NCI-H446 (cell line): Measurements from ENCODE around the gene SMPDL3B.

Experiments
- DNase-seq, 2 experiments: peaks; one replicate each; lab custom pipeline; 2025; lab: John Stamatoyannopoulos, UW

SMPDL3B gene, protein sequence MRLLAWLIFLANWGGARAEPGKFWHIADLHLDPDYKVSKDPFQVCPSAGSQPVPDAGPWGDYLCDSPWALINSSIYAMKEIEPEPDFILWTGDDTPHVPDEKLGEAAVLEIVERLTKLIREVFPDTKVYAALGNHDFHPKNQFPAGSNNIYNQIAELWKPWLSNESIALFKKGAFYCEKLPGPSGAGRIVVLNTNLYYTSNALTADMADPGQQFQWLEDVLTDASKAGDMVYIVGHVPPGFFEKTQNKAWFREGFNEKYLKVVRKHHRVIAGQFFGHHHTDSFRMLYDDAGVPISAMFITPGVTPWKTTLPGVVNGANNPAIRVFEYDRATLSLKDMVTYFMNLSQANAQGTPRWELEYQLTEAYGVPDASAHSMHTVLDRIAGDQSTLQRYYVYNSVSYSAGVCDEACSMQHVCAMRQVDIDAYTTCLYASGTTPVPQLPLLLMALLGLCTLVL

GRCh38 chr1:27934818-27935549 lies at the start of gene SMPDL3B:
Gene SMPDL3B, plus strand, starts transcription at chr1:27935000. Its CDS starts 184 bp downstream, at chr1:27935184.
- peak in 1 of 2 experiments; percentile 30 for DNase-seq

DNA sequence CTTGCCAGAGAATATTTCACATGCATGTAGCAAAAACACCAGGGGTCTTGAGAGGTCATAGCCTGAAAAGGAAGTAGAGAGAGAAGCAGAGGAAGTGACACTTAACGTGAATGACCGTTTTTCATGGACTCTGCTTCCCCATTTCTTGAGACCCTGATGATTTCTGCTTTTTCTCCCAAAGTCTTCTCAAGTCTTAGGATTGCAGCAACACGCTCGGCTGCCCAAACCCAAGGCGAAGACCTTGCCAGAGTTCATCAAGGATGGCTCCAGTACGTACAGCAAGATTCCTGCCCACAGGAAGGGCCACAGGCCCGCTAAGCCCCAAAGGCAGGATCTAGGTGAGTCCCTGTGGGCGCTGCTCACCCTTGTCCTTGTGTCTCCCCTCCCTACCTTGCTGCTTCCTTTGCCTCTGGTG lies 49.7 kb upstream of the SMPDL3B start:
- no peak for DNase-seq

DNA sequence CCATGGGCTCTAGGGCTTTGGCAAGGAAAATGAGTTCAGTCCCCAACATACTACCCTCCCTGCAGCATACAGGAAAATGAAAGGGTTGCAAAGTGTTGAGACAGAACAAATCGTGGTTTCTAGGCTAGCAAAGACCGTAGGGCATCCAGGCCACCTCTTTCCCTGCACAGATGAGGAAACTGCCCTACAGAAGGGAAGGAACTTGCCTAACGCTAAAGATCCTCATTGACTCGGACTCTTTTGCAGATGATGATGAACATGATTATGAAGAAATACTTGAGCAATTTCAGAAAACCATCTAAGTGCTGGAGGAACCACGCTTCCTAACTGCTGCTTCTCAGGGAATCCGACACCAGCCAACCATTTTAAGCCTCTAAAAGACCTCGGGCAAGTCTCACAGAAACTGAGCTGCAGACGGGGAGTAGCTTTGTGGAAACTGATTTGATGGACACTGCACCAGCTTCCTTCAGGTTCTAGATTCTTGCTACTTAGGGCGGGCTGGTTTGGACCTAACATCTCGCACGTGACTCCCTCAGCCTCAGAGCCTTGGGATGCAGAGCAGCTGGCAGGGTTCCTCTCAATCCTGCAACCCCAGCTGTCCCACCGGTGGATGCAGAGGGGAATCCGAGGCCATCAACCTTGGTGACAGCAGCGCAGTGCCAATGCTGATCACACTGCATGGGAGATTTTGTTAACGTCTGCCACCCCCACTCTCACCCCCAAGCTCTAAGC lies 49.0 kb upstream of the SMPDL3B start:
- DNase-seq = no peak

DNA sequence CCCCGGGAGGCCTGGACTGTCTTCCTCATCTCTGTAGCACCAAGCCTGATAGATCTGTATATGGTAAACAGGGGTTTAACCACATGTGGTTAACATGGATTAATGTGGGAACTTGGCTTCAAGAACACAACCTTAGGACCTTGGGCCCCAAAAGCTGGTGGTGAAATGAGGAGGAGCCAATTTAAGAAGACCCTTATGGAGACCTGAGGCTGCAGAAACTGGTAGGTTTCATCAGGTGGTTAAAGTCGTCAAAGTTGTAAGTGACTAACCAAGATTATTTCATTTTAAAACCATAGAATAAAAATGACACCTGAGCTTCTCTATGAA lies 48.5 kb upstream of the SMPDL3B start:
- DNase-seq = no peak

- no peak for DNase-seq
Measured at GRCh38 chr1:27886744-27887143, 48.1 kb upstream of the SMPDL3B start.

DNA sequence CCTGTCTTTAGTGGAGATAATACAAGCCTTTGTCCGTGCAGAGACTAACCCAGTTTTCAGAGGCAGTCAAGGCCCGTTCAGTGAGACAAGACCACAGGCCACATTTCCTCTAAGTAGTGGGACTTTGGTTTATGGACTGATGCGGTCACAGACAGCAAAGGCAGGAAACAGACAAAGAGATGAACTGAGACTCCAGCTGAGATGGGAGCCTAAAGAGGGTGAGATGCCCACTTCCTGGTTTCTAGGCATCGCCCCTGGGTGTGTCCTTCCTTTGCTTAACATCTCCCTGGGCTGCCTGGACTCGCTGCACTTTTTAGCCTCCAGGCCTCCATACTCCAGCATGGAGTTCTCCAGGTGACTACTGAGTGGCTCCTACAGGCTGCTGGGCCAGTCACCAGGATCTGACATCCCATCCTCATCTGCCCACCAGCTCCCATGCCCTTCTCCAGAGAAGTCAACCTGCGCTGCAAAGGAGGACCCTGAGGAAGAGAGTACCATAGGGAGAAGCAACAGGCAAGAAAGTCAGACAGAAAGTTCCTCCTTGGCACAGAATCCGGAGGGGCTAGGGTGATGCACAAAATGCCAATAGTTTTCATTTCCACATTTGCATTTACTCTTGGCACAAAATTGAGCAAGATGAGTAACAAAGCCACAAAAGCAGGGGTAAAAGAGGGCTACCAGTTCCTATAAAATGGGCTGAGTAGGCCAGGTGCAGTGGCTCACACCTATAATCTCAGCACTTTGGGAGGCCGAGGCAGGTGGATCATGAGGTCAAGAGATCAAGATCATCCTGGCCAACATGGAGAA lies 47.4 kb upstream of the SMPDL3B start:
- no peak for DNase-seq

GRCh38 chr1:27889506-27889905 lies 45.3 kb upstream of the SMPDL3B start:
- DNase-seq = no peak

DNA sequence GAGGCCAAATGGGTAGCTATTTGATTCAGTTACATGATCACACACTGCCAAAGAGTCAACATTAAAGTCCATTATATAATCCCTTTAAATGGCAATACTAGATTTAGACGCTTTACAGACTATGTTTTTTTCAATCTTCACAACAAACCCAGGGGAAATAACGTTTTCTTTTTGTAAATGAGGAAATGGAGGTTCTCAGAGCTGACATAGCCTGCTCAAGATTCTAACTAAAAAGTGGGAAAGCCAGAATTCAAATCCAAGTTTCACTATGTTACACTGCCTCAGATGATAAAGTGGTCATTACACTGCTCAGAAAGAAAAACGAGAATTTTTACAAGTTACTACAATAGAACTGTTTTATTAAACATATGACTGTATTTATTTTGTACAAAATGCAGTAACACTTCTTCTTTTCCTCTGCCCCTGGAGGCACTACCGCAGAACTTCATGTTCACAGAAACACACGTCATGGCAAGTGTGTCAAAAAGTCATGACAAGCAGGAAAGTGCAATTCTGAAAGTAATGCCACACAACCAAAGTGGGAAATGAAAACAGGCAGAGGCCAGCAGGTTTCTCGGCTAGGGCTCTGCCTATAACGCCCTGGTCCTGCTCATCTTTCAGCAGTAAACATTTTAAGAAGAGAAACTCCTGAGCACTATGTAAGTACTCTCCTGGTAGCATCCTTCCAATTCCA lies 43.5 kb upstream of the SMPDL3B start:
- no peak for DNase-seq

DNA sequence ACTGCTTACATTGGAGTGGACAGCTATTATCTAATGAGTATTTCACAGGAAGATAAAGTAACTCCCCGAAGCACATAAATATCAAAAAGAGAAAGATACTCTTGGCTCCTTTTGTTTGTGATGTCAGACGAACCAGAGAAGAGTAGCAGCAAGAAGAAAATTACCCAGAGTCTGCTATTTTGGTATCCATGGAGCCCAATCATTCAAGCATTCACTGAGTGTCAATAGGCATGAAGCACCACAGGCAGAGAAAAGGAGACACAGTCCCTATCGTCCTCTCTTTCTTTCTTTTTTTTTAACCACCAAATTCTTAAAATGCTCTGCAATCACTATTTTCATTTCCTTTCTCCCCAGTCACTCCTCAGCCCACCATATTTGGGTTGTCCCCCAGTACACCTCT lies 40.3 kb upstream of the SMPDL3B start:
- DNase-seq = no peak

DNA sequence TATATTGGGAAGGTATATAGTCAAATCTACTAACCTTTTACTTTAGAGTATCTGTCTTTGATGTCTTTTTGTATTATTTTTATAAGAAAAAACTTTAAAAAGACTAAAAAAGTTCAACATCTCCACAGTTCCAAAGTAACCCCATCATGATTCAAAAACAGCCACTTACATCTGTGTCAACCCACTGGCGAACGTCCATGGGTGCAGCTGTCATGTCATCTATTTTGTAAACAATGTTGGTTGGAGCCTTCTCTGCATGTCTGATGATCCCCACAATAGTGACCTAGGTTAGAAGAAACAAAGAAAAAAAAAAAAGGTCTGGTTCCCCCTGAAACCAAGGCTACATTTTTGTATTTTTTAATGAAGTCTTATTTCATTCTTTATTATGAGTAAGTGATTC lies 28.0 kb upstream of the SMPDL3B start:
- no peak for DNase-seq

- no peak for DNase-seq
Measured at GRCh38 chr1:27912429-27912828, 22.4 kb upstream of the SMPDL3B start.

GRCh38 chr1:27915082-27915575 lies 19.7 kb upstream of the SMPDL3B start:
- DNase-seq = no peak

DNA sequence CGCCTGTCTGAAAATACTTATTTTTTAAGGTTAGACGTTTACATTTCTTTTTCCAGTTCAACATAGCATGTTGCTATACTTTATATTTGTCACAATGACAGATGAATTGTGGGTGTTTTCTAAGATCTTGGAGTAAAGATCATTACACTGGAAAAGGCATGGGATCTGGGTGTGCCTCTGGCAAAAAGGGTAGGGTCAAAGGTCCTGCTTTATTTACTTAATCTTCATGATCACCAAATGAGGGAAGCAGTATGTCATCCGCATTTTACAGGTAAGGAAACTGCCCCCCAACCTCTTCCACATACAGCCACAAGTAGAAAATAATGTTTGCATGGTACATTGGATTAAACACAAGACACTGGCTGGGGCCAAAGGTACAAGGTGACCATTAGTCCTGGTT lies 12.5 kb upstream of the SMPDL3B start:
- no peak for DNase-seq

- DNase-seq = no peak
Measured at GRCh38 chr1:27928216-27928954, 6.4 kb upstream of the SMPDL3B start.

DNA sequence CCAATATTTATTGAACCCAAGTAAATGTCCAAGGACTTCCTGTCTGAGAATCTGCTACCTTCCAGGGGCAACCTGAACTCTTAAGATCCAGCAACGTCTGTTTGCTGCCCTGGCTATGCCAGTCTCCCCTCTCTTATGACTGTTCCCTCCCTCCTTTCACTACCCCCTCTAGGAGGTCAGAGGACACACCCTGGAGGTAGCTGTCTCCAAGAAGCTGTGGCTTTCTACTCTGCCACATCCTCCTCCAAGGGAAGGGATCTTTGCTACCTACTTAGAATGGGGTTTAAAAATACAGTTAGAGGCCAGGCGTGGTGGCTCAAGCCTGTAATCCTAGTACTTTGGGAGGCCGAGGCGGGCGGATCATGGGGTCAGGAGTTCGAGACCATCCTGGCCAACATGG lies 3.6 kb upstream of the SMPDL3B start:
- no peak for DNase-seq

- DNase-seq = peak in 1 of 2 experiments; percentile 9
Measured at GRCh38 chr1:27931759-27932158, 3.0 kb upstream of the SMPDL3B start.

GRCh38 chr1:27935721-27936120 lies 921 bp downstream of the SMPDL3B start:
- DNase-seq = peak in 1 of 2 experiments; percentile 16

DNA sequence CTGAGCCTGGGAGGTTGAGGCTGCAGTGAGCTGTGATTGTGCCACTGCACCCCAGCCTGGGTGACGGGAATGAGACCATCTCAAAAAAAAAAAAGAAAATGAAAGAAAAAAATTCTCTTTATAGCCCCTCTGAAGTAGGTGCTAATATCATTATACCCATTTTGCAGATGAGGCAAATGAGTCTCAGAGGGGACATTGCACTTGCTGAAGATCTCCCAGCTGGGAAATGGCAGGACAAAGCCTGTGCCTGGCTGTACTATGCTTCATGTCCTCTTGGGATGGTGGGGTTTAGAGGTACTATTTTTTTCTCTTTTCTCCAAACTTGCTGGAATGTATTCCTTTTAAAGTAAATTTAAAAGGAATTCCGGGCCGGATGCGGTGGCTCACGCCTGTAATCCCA lies 1.6 kb downstream of the SMPDL3B start:
- no peak for DNase-seq

GRCh38 chr1:27937524-27937836 lies 2.7 kb downstream of the SMPDL3B start:
- no peak for DNase-seq

- no peak for DNase-seq
Measured at GRCh38 chr1:27938488-27938887, 3.7 kb downstream of the SMPDL3B start.
